ENCODE results near the gene TNFAIP3. TPM values are rescaled to one million over a fixed set of nuclear protein-coding genes. Genes with fewer than 3 reads are reported as not detected.

Gene TNFAIP3
- total and polyA plus RNA-seq, 7 donors = 11.4 to 49.9 (median 18.7) TPM

DNA sequence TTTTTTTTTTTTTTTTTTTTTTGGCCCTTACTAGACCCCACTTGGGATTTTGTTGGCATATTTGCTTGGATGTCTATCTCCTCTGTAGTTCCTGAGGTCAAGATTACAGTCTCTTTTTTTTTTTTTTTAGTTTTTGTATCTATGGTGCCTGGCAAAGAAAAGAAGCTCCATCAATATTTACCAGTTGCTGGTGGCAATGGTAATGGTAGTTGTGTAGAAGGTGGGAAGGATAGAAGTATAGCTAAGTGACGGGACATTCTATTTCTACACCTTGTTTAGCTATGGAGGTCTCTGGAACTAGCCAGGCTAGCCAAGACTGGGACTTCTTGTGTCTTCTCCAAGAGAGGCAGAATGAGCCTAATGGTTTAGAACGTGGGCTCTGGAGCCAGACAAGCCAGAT lies 42.2 kb upstream of the TNFAIP3 start:
- no peaks in the 10 kb centered on the region for H3K36me3 ChIP-seq
- no peak for DNase-seq
- TF ChIP-seq, protein P1, sequence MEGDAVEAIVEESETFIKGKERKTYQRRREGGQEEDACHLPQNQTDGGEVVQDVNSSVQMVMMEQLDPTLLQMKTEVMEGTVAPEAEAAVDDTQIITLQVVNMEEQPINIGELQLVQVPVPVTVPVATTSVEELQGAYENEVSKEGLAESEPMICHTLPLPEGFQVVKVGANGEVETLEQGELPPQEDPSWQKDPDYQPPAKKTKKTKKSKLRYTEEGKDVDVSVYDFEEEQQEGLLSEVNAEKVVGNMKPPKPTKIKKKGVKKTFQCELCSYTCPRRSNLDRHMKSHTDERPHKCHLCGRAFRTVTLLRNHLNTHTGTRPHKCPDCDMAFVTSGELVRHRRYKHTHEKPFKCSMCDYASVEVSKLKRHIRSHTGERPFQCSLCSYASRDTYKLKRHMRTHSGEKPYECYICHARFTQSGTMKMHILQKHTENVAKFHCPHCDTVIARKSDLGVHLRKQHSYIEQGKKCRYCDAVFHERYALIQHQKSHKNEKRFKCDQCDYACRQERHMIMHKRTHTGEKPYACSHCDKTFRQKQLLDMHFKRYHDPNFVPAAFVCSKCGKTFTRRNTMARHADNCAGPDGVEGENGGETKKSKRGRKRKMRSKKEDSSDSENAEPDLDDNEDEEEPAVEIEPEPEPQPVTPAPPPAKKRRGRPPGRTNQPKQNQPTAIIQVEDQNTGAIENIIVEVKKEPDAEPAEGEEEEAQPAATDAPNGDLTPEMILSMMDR (IDR thresholded peaks at IDR 0.05) = no peak
- TF ChIP-seq POLR2A (IDR thresholded peaks at IDR 0.05) = no peak
- TF ChIP-seq EP300 (IDR thresholded peaks at IDR 0.05) = no peak
- TF ChIP-seq POLR2AphosphoS5 (IDR thresholded peaks at IDR 0.05) = no peak
- intact Hi-C loops (cut with DNase I) = loop anchor here (2.0 kb wide), 1 partner anchor 22 kb away; no protein-coding TSS in a partner anchor
- H3K27ac ChIP-seq = peak overlapping the region; percentile 63 to 76 (median 71)
- peaks cover 0 to 52% (median 38%) of the 10 kb centered on the region in 4 donors for H3K4me1 ChIP-seq
- no peaks in the 10 kb centered on the region for H3K9me3 ChIP-seq
- no peak overlapping the region for H3K4me3 ChIP-seq
- 88 to 93% methylated on average over 2 of the region's 2 CpGs for WGBS, 2 donors
- H3K27me3 ChIP-seq = no peaks in the 10 kb centered on the region

DNA sequence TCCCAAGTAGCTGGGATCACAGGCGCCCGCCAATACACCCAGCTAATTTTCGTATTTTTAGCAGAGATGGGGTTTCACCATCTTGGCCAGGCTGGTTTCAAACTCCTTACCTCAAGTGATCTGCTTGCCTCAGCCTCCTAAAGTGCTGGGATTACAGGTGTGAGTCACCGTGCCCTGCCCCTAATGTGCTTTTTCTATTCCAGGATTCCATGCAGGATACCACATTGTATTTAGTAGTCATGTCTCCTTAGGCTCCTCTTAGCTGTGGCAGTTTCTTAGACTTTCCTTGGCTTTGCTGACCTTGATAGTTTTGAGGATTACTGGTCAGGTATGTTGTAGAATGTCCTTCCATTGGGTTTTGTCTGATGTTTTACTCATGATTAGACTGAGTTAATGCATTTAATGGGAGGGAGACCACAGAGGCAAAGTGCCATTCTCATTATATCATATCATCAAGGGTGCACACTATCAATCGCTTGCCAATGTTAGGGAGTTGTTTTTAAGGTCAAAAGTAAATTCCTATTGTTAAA lies 39.6 kb upstream of the TNFAIP3 start:
- DNase-seq = no peak
- no peaks in the 10 kb centered on the region for H3K36me3 ChIP-seq
- TF ChIP-seq EP300 (IDR thresholded peaks at IDR 0.05) (no peak), POLR2AphosphoS5 (IDR thresholded peaks at IDR 0.05) (no peak), POLR2A (IDR thresholded peaks at IDR 0.05) (no peak)
- TF ChIP-seq, protein P1 (IDR thresholded peaks at IDR 0.05) = no peak
- no peaks in the 10 kb centered on the region for H3K9me3 ChIP-seq
- H3K4me1 ChIP-seq = peaks cover 0 to 29% (median 20%) of the 10 kb centered on the region in 4 donors
- intact Hi-C loops (cut with DNase I) = no loop called here
- no peak overlapping the region for H3K4me3 ChIP-seq
- WGBS, 2 donors = 91% methylated on average over 5 of the region's 5 CpGs
- H3K27me3 ChIP-seq = no peaks in the 10 kb centered on the region
- no peak overlapping the region for H3K27ac ChIP-seq

DNA sequence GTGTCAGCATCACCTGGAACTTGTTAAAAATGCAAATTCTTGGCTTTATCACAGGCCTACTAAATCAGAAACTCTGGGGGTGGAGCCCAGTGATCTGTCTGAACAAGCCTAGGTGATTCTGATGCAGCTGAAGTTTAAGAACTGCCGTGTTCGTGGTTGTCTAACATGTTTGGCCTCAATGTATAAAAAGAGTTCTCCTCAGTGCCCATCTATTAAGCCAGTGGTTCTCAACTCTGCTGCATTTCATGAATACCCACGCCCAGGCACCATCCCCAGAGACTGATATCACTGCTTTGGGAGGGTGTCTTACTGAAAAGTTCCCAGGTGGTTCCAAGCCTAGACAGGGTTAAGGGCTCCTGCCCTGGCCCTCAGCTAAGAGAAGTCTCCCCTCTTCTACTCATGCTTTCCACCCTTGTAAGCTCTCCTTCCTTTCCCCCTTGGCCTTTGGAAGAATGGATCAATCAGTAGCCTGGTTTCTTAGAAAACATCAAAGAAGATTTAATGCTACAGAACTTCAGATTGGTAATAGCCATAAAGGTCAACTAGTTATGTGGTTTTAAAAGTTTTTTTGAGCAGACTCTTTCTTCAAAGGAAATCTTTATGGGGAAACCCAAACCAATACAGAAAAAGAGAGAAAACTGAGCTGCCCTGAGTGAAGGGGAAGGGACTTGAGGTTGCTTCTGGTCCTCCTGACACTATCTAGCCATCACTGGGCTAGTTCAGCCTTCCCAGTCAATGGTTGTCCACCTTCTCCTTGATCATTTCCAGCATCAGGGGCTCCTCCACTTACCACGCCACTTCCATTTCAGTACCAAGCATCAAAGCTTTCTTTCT lies 38.9 kb upstream of the TNFAIP3 start:
- Histone ChIP-seq H3K27ac (no peak overlapping the region), H3K27me3 (no peaks in the 10 kb centered on the region), H3K36me3 (no peaks in the 10 kb centered on the region), H3K4me1 (peaks cover 0 to 23% (median 18%) of the 10 kb centered on the region in 4 donors), H3K4me3 (no peak overlapping the region), H3K9me3 (no peaks in the 10 kb centered on the region)
- intact Hi-C loops (cut with DNase I) = no loop called here
- TF ChIP-seq EP300 (IDR thresholded peaks at IDR 0.05) (no peak), POLR2AphosphoS5 (IDR thresholded peaks at IDR 0.05) (no peak), POLR2A (IDR thresholded peaks at IDR 0.05) (no peak)
- TF ChIP-seq, protein P1 (IDR thresholded peaks at IDR 0.05) = no peak
- WGBS, 2 donors = 84 to 97% methylated on average over 4 of the region's 4 CpGs
- no peak for DNase-seq

DNA sequence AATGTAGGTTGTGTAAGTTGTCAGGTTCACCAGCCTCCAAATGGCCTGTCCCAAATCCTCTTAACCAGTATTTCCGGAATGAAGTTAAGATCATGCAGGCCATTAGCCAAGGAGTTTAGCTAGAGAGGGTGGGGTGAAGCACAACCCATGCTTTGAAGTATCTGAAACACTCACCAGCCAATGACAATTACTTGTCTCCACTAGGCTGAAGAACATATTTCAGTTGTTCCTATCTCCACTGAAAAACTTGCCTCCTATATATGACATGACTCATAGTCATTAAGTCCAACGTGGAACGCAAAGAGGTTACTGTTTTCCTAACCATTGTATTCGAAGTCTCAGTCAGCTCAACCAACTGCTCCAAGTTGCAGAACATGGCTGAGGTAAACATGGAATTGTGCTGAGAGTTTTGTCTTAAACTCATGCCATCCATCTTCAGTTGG lies 37.4 kb upstream of the TNFAIP3 start:
- Histone ChIP-seq H3K9me3 (no peaks in the 10 kb centered on the region), H3K36me3 (no peaks in the 10 kb centered on the region), H3K27me3 (no peaks in the 10 kb centered on the region), H3K27ac (no peak overlapping the region), H3K4me3 (no peak overlapping the region), H3K4me1 (peaks cover 0 to 8% (median 3%) of the 10 kb centered on the region in 4 donors)
- intact Hi-C loops (cut with DNase I) = no loop called here
- 80 to 81% methylated on average over 4 of the region's 4 CpGs for WGBS, 2 donors
- DNase-seq = no peak
- TF ChIP-seq EP300 (IDR thresholded peaks at IDR 0.05) = no peak
- no peak for TF ChIP-seq POLR2AphosphoS5 (IDR thresholded peaks at IDR 0.05)
- TF ChIP-seq, protein P1 (IDR thresholded peaks at IDR 0.05) = no peak
- no peak for TF ChIP-seq POLR2A (IDR thresholded peaks at IDR 0.05)
